Astrocyte (in vitro differentiated cells and primary cell): ENCODE results near the gene REXO1. TPM values are rescaled to one million over a fixed set of nuclear protein-coding genes. Genes with fewer than 3 reads are reported as not detected.
"Not testable (repeated sequence)": the region's sequence is repeated elsewhere in the genome, so short reads cannot be mapped to it uniquely, and the experiment has no call there.

Experiments used
- DNase-seq: peaks from one replicate; pipeline ENCODE4 v3.0.0-alpha.2; 2010; ENCODE audit warnings: low read depth
- FAIRE-seq: peaks from 2 replicates; lab custom pipeline; 2011; peaks lifted over from hg19 to GRCh38; lab: Jason Lieb, UNC
- H2AFZ ChIP-seq: 2 replicates; pipeline ENCODE4 v1.6.0; 2012; ENCODE audit warnings: low read depth, low read length, inconsistent platforms
- H3K27ac ChIP-seq: 2 replicates; pipeline ENCODE4 v1.5.1; 2011; ENCODE audit warnings: low read depth, low read length, inconsistent platforms
- H3K27me3 ChIP-seq: 2 replicates; pipeline ENCODE4 v1.6.0; 2011; ENCODE audit warnings: low read length, inconsistent platforms; ENCODE audit not compliant: insufficient read depth
- H3K36me3 ChIP-seq: 2 replicates; pipeline ENCODE4 v1.5.1; 2011; ENCODE audit warnings: low read length, inconsistent platforms; ENCODE audit not compliant: insufficient read depth
- H3K4me1 ChIP-seq: 2 replicates; pipeline ENCODE4 v1.5.1; 2011; ENCODE audit warnings: low read length, inconsistent platforms; ENCODE audit not compliant: insufficient read depth
- H3K4me2 ChIP-seq: 2 replicates; pipeline ENCODE4 v1.6.0; 2012; ENCODE audit warnings: low read length, inconsistent platforms
- H3K4me3 ChIP-seq: 2 replicates; pipeline ENCODE4 v1.5.1; 2011; ENCODE audit warnings: low read depth, mild to moderate bottlenecking, low read length, inconsistent platforms; ENCODE audit not compliant: insufficient read depth
- H3K79me2 ChIP-seq: 2 replicates; pipeline ENCODE4 v1.6.0; 2012; ENCODE audit warnings: mild to moderate bottlenecking, low read length, inconsistent platforms; ENCODE audit not compliant: insufficient read depth
- H3K9ac ChIP-seq: 2 replicates; pipeline ENCODE4 v1.6.0; 2012; ENCODE audit warnings: mild to moderate bottlenecking, low read length, inconsistent platforms
- H3K9me3 ChIP-seq: 2 replicates; pipeline ENCODE4 v1.5.1; 2012; ENCODE audit warnings: low read depth, mild to moderate bottlenecking, low read length, inconsistent platforms; ENCODE audit not compliant: insufficient read depth
- H4K20me1 ChIP-seq: 2 replicates; pipeline ENCODE4 v1.6.0; 2012; ENCODE audit warnings: low read length, inconsistent platforms; ENCODE audit not compliant: insufficient read depth
- H3K27ac Mint-ChIP-seq: one replicate; pipeline ENCODE4 v1.8.0; 2021; ENCODE audit warnings: mild to moderate bottlenecking, mixed read lengths; ENCODE audit not compliant: unreplicated experiment
- H3K27me3 Mint-ChIP-seq: one replicate; pipeline ENCODE4 v1.8.0; 2021; ENCODE audit warnings: low read depth, mixed read lengths; ENCODE audit not compliant: unreplicated experiment
- H3K36me3 Mint-ChIP-seq: one replicate; pipeline ENCODE4 v1.8.0; 2021; ENCODE audit warnings: low read depth, mixed read lengths; ENCODE audit not compliant: unreplicated experiment
- H3K4me1 Mint-ChIP-seq: one replicate; pipeline ENCODE4 v1.8.0; 2021; ENCODE audit warnings: low read depth, mixed read lengths; ENCODE audit not compliant: unreplicated experiment
- H3K4me3 Mint-ChIP-seq: one replicate; pipeline ENCODE4 v1.8.0; 2021; ENCODE audit warnings: mild to moderate bottlenecking, moderate library complexity, mixed read lengths; ENCODE audit not compliant: unreplicated experiment
- H3K9me3 Mint-ChIP-seq: one replicate; pipeline ENCODE4 v1.8.0; 2021; ENCODE audit warnings: mild to moderate bottlenecking, mixed read lengths; ENCODE audit not compliant: unreplicated experiment
- CTCF ChIP-seq: IDR thresholded peaks from 2 replicates; pipeline ENCODE4 v1.5.1; 2011; ENCODE audit warnings: low read depth, mild to moderate bottlenecking, inconsistent platforms, low read length, moderate library complexity; ENCODE audit not compliant: insufficient read depth
- EZH2 ChIP-seq: IDR thresholded peaks from 2 replicates; pipeline ENCODE4 v1.6.1; 2012; ENCODE audit warnings: mild to moderate bottlenecking, low read length, inconsistent platforms; ENCODE audit not compliant: insufficient read depth
- total RNA-seq: library from RNA; stranded (reverse); gene quantifications from 2 replicates; pipeline ENCODE4 v1.2.1, GENCODE V29; 2021

The REXO1 gene
- total RNA-seq, 1 donor from 2014 or later, result 35.5 TPM

- peaks cover 32% of the 10 kb centered on the region for H3K4me1 ChIP-seq
- not testable (repeated sequence) for H3K27ac Mint-ChIP-seq, H3K27ac ChIP-seq, H3K9me3 ChIP-seq, H3K27me3 Mint-ChIP-seq, H3K27me3 ChIP-seq, H2AFZ ChIP-seq, H3K9ac ChIP-seq, H3K36me3 ChIP-seq, H3K36me3 Mint-ChIP-seq, H3K4me3 Mint-ChIP-seq, FAIRE-seq, DNase-seq, H3K9me3 Mint-ChIP-seq, H3K4me3 ChIP-seq, H3K4me2 ChIP-seq
- peaks cover 53% of the 10 kb centered on the region for H4K20me1 ChIP-seq
- peaks cover 61% of the 10 kb centered on the region for H3K79me2 ChIP-seq
- H3K4me1 Mint-ChIP-seq, result peaks cover 21% of the 10 kb centered on the region
Observed at GRCh38 chr19:1878583-1878982, 30.3 kb upstream of the REXO1 start.

- Histone ChIP-seq H3K79me2 (peaks cover 61% of the 10 kb centered on the region), H4K20me1 (peaks cover 49% of the 10 kb centered on the region), H3K4me1 (peaks cover 28% of the 10 kb centered on the region)
- FAIRE-seq, H3K27ac ChIP-seq, H3K27me3 ChIP-seq, H3K27ac Mint-ChIP-seq, H3K9ac ChIP-seq, H3K36me3 Mint-ChIP-seq, H3K36me3 ChIP-seq, H3K4me1 Mint-ChIP-seq, H3K9me3 ChIP-seq, H3K4me3 ChIP-seq, H3K9me3 Mint-ChIP-seq, H3K27me3 Mint-ChIP-seq, H2AFZ ChIP-seq, H3K4me2 ChIP-seq, DNase-seq, H3K4me3 Mint-ChIP-seq: not testable (repeated sequence)
Observed at GRCh38 chr19:1877280-1877660, 29.0 kb upstream of the REXO1 start.

GRCh38 chr19:1876496-1877279 lies 28.4 kb upstream of the REXO1 start:
- H3K9me3 ChIP-seq, DNase-seq, H3K36me3 Mint-ChIP-seq, H3K27me3 Mint-ChIP-seq, H3K4me1 Mint-ChIP-seq, H3K36me3 ChIP-seq, H3K27me3 ChIP-seq, FAIRE-seq, H3K9me3 Mint-ChIP-seq: not testable (repeated sequence)
- Mint-ChIP-seq H3K27ac (peak overlapping the region; percentile 72), H3K4me3 (peak overlapping the region; percentile 86)
- Histone ChIP-seq H4K20me1 (peaks cover 43% of the 10 kb centered on the region), H3K9ac (peak overlapping the region; percentile 93), H3K4me3 (peak overlapping the region; percentile 90), H3K4me2 (peak overlapping the region; percentile 90), H2AFZ (peak overlapping the region; percentile 82), H3K79me2 (peaks cover 59% of the 10 kb centered on the region), H3K4me1 (peaks cover 25% of the 10 kb centered on the region), H3K27ac (peak overlapping the region; percentile 54)

- Histone ChIP-seq H4K20me1 (peaks cover 40% of the 10 kb centered on the region), H3K9ac (peak overlapping the region; percentile 93), H3K4me2 (peak overlapping the region; percentile 90), H3K4me1 (peaks cover 25% of the 10 kb centered on the region), H3K4me3 (peak overlapping the region; percentile 90), H2AFZ (peak overlapping the region; percentile 82), H3K27ac (peak overlapping the region; percentile 90), H3K36me3 (peaks cover 2% of the 10 kb centered on the region), H3K9me3 (no peaks in the 10 kb centered on the region), H3K27me3 (no peaks in the 10 kb centered on the region), H3K79me2 (peaks cover 64% of the 10 kb centered on the region)
- FAIRE-seq (no peak), DNase-seq (peak; percentile 69)
- Mint-ChIP-seq H3K4me3 (peak overlapping the region; percentile 97), H3K36me3 (no peaks in the 10 kb centered on the region), H3K27ac (peak overlapping the region; percentile 90), H3K27me3 (no peaks in the 10 kb centered on the region), H3K4me1 (peaks cover 7% of the 10 kb centered on the region), H3K9me3 (no peaks in the 10 kb centered on the region)
- TF ChIP-seq CTCF, result no peak
- TF ChIP-seq EZH2, result no peak
Observed at GRCh38 chr19:1875646-1876495, 27.6 kb upstream of the REXO1 start.

GRCh38 chr19:1875265-1875645 lies 27.0 kb upstream of the REXO1 start:
- DNase-seq, H3K36me3 ChIP-seq, H3K27me3 ChIP-seq, H3K9me3 Mint-ChIP-seq, H3K27me3 Mint-ChIP-seq, FAIRE-seq, H3K9me3 ChIP-seq, H3K4me1 Mint-ChIP-seq, H3K36me3 Mint-ChIP-seq: not testable (repeated sequence)
- H3K79me2 ChIP-seq, result peaks cover 64% of the 10 kb centered on the region
- peak overlapping the region; percentile 90 for H3K27ac ChIP-seq
- Mint-ChIP-seq H3K4me3 (peak overlapping the region; percentile 97), H3K27ac (peak overlapping the region; percentile 90)
- H3K4me2 ChIP-seq, result peak overlapping the region; percentile 90
- peak overlapping the region; percentile 90 for H3K4me3 ChIP-seq
- peaks cover 25% of the 10 kb centered on the region for H3K4me1 ChIP-seq
- H4K20me1 ChIP-seq, result peaks cover 34% of the 10 kb centered on the region
- peak overlapping the region; percentile 82 for H2AFZ ChIP-seq
- peak overlapping the region; percentile 93 for H3K9ac ChIP-seq
